IPS-NIHi11 (cell line): ENCODE data around the gene SHQ1.
A peak's percentile ranks its signal among the peaks of the same experiment; 100 is the strongest.
"Not testable (repeated sequence)": the region's sequence is repeated elsewhere in the genome, so short reads cannot be mapped to it uniquely, and the experiment has no call there.

Experiments used
- DNase-seq: peaks from one replicate; pipeline ENCODE4 v3.0.0; 2012; ENCODE audit warnings: mixed read lengths, low spot score

The SHQ1 gene

DNA sequence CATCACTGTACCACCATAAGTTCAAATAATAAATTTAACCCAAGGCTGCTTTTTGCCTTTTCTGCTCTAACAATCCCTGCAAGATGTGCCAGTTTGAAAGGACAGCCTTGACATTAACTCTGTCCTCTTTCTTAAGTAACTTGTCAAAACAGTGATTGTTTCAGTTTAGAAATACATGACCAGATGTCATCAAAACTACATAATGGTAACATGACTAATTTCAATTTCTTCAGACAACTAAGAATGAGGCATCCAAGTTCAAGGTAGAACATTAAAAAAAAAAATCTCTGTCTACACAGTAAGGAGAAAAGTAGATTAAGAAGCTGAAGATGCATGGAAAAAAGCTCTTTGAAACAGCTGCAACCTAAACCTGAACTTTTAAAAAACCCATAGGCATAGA lies 47.4 kb downstream of the SHQ1 start:
- DNase-seq: no peak

- DNase-seq: no peak
These were observed 49.6 kb downstream of the SHQ1 start for GRCh38 chr3:72798552-72799195.

GRCh38 chr3:72797773-72798543 lies 50.3 kb downstream of the SHQ1 start:
- no peak for DNase-seq

DNA sequence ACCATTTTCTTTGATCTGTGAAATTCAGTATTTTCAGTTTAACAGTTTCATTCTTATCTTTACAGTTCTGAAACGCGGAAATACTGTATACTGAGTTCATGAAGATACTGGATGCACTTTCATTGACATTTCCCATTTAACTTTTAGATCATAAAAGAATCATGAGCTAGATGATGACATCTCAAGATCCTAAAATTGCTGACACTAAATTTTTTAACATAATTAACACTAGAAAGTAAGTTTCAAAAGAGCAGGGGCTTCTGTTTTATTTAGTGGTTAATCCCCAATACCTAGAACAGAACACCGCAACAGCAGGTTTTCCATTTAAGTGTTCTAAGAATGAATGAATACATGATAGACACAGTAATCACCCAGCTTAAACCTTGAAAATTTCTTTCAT lies 54.2 kb downstream of the SHQ1 start:
- no peak for DNase-seq

DNA sequence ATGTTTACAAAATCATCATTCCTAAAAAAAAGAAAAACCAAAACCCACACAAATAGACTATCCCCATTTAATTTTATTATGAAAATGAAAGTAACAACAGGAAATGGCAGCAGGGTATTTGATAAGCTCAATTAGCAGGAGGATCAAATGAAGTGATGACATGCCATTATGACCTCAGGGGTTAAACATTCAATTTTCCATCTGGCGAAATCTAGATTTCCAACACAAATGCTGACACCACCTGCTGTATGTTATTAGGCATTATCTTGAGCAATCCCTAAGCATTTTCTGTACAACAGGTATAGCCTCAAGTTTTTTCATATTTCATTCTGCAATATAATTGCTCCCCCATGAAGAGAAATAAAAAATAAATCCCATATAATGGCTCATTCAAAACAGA lies 57.1 kb downstream of the SHQ1 start:
- DNase-seq: no peak

DNA sequence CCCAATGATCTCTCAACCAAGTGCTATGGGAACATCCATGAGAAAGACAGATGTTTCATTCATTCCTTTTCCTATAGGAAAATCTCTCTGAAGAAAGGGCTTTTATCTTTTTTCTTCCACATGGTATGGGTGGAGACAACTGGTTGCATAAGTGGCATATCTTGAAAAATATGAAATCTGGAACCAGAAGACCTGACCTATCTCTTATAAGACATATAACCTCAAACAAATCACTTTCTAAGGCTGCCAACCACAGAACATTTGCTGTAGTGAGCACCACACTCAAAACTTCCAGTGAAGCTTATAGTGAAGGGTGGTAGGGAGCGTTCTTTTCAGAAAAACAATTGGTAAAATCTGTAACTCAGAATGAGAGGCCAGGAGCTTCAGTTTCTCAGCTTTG lies 58.5 kb downstream of the SHQ1 start:
- no peak for DNase-seq

GRCh38 chr3:72788232-72788631 lies 60.0 kb downstream of the SHQ1 start:
- not testable (repeated sequence) for DNase-seq

GRCh38 chr3:72786668-72787067 lies 61.6 kb downstream of the SHQ1 start:
- no peak for DNase-seq

DNA sequence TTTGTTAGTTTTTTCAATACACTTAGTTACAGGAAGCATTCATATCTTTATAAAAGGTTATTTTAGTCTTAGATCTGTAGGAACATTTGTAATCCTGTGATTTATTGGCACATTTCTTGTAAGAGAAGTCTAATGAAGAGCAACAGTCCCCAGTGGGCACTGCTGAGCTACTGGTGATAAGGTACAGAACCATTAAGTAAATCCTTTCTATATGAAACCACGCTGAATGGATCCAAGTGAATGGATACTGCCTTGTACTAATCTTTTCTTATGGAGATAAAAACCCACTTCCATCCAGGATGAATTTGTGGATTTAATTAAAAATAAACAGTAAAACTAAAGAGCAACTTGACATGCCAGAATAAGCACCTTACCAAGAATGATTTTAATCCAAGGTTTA lies 64.0 kb downstream of the SHQ1 start:
- DNase-seq: no peak

DNA sequence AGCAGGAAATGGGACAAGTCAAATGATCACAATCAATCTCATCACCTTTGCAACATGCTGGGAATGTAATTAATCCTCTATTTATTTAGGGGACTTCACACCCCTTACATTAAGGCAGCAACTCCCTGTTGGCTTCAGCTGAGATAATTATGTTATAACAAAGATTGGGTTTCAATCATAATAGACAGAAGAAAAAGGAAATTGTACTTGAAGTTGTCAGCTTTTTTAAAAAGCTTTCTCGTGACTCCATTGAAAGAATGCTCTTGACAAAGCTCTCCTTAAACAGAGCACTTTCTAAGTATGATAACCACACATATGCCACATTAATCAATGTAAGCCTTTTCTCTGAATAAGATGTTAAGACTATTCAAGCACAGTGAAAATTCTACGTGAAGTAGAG lies 65.7 kb downstream of the SHQ1 start:
- DNase-seq: no peak

GRCh38 chr3:72769758-72770540 lies 78.3 kb downstream of the SHQ1 start:
- no peak for DNase-seq

DNA sequence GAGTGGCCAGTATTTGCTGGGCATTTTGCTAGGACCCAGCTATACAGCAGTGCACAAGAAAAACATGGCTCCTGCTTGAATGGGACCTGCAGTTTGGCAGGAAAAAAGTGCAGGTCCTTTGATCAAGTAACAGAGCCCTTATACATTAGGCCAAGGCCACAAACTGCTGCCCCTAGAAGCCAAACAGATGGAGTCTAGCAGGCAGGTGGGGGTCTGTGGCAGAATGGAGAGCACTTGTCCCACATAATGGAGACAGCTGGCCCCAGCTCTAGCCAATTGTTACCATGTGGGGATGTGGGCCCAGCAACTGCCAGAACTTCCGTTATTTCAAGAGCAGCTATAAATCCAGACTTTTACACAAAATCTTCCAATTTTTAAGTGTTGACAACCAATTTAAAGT lies 79.3 kb downstream of the SHQ1 start:
- DNase-seq: no peak

- DNase-seq: no peak
These were observed 79.8 kb downstream of the SHQ1 start for GRCh38 chr3:72768481-72768880.

GRCh38 chr3:72768006-72768441 lies 80.2 kb downstream of the SHQ1 start:
- peak; percentile 27 for DNase-seq

- no peak for DNase-seq
These were observed 81.4 kb downstream of the SHQ1 start for GRCh38 chr3:72766866-72767265.

DNA sequence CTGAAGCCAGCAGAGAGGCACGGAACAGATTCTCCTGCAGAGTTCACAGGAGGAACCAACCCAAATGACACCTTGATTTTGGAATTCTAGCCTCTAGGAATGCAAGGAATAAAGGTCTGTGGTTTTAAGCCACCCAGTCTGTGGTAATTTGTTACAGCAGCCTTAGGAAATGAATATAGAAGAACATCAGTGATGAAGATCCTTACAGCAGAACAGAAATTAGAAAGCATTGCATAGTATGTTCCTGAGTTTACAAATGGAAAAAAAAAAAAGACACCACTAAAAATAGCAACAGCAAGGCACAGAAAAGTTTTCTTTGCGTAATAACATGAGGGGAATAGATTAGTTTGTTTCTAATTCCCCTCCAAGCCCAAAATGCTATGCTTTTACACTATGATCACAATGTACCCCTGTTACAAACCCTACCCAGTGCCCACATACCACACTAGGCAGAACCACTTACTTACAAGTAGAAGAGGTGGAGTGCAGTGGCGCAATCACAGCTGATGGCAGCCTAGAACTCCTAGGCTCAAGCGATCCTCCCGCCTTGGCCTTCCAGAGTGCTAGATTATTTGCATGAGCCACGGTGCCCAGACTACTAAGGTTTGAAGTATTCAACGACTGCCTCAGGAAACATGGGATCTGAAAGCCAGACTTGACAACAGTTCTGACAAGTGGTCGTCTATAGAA lies 84.3 kb downstream of the SHQ1 start:
- no peak for DNase-seq

DNA sequence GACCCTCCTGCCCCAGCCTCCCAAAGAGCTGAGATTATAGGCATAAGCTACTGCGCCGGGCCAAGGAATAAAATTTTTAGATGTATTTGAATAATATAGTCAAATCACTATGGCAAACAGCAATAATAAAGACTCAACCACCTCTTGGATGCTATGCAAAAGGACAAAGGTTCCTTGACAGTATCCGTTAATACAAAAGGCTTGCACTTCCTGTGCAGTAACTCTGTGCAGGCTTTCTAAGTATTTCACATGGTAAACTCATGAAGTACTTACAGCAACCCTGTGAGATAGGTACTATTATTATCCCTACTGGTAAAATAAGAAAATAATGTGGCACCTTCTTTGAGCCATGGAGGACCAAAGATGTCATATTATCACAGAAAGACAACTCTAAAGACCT lies 86.8 kb downstream of the SHQ1 start:
- no peak for DNase-seq

GRCh38 chr3:72760225-72760624 lies 88.0 kb downstream of the SHQ1 start:
- DNase-seq: no peak

DNA sequence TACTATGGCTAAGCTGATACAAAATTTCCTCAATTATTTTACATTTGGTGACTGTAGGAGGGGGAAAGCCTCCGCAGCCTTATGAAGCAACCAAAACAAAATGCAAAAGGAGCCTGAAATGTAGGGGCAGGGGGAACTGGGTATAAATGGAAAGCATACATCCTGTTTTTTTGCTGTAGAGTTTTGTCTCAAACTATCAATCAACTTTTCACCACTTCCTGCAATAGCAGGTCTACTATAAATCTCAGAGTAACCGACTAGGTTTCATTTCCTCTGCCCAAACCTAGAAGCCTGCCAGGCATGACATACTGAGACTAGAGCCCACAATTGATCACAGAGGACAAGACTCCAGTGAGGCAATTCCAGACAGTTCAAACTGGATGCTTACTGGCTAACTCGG lies 91.3 kb downstream of the SHQ1 start:
- DNase-seq: no peak

DNA sequence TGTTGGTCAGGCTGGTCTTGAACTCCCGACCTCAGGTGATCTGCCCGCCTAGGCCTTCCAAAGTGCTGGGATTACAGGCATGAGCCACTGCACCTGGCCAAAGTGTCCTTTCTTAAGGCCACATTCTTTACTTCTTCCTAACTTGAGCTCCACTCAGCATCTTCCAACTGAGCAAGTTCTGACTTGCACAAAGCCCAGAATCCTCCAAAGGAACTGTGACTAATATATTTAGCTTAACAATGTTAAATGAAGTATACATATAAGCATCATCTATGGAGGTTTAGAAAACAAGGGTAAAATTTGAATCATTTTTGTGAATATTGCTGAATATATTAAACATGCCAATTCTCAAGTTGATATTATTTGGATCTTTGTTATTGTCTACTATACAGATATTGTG lies 93.7 kb downstream of the SHQ1 start:
- DNase-seq: no peak

DNA sequence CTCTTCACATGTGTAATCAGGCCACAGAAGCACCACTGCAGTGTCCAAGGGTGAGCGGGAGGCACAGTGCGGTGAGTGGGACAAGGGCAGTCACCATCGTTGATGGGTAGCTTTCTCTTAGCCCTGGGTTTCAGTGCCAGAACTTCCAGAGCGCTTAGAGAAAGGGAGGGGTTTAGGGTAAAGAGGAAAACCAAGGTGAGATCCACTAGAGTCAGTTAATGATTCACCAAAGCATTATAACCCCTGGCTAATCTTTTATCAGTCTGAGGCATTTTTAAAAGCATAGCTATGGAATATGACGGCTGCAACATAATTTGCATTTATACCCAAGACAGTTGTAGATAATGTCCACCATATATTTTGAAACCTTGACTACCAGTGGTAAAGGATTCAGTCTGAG lies 94.8 kb downstream of the SHQ1 start:
- DNase-seq: no peak

DNA sequence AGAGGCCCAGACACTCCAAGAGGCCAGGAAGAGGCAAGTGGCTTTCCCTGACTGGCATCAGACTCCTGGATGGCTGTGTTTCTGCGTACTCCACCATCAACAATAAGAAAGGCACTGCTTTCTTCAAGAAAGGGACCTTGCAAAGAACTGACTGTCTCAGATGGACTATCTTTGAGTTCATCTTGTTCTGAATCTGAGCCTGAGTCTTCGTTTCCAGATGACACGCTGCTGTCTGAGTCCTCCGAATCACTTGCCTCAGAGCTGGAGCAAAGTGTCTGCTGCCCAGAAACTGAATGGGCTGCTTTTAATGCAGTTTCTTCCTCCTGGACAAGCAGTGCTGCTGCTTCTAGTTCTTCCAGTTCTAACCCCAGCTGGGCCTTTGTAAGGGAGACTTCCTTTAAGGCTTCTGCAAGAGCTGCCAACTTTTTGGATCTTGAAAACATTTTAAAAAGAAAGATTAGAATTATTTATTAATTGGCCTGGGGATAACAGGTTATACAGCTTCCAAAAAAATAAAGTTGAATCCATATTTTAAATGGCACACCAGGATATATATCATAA lies 97.8 kb downstream of the SHQ1 start:
- no peak for DNase-seq
